GM23248 (cell line): ENCODE measurements around the gene LRBA.

ENCODE experiments used
- EZH2 ChIP-seq: fragments of 200-600 bp; sonication (generic); IDR thresholded peaks from 2 replicates; pipeline ENCODE4 v1.6.1; 2018; ENCODE audit warnings: antibody characterized with exemption, mild to moderate bottlenecking; ENCODE audit not compliant: insufficient read depth, poor library complexity, severe bottlenecking
- EZH2phosphoT487 ChIP-seq: fragments of 200-600 bp; sonication (generic); IDR thresholded peaks from 2 replicates; pipeline ENCODE4 v1.6.1; 2018; ENCODE audit warnings: antibody characterized with exemption, moderate library complexity, mild to moderate bottlenecking, low read depth; ENCODE audit not compliant: insufficient read depth

DNA sequence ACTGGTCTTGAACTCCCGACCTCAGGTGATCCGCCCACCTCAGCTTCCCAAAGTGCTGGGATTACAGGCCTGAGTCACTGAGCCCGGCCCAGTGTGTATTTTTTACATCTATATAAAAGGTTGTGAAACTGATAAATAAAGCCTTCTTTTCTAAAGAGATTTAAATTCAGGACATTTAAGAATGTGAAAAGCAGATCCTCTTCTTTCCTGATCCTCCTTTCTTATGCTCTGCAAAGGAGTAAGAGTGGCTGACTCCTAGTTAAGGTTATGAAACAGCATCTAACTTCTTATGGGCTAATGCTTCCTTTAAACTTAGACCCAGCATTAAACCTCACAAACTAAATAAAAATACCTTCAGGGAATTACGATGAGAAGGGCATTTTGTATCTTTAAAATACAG is 630.8 kb downstream of the LRBA start:
- no peak for TF ChIP-seq EZH2
- TF ChIP-seq EZH2phosphoT487 = no peak
